ENCODE data around the gene MRPL48. TPM values are rescaled to one million over a fixed set of nuclear protein-coding genes. Genes with fewer than 3 reads are reported as not detected.
"Not testable (repeated sequence)": the region's sequence is repeated elsewhere in the genome, so short reads cannot be mapped to it uniquely, and the experiment has no call there.

The MRPL48 gene
- total RNA-seq, result 17.7 and 22.1 TPM in 2 replicates

DNA sequence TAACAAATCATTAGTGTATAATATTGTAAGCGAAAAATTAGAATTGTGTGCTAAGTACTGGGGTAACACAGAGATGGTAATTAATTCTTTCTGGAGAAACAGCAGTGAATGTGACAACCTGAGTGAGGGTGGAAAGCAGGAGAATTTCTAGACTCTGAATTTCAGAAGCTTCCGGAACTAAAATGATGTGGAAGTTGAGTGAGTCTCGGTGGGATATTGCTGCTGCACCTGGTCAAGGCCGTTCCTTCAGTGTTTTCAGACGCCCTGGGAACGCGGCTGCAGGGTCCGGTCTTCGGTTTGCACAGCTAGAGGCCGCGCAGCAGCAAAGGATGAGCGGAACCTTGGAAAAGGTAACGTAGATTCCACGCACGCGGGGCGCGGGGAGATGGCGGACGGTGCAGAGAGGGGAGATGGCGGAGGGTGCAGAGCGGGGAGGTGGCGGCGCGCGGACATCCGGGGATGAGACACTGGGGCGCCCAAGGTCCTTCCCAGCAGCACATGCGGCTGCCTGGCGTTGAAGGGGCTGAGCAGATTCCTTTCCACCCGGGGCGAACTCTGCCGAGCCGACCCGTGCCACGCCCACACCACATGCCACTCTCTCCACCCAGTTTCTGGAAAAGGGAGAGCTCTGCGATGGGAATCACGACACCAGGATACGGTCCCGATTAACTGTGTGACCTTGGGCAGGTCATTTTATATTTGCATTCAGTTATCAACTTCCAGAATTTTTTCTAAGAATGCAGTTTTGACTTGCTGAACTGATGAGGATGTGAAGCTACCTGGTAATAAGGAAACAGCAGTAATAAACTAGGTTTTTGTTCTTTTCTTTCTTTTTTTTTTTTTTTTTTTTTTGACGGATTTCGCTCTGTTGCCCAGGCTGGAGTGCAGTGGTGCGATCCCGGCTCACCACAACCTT lies at the start of gene MRPL48:
Gene MRPL48 (plus strand): TSS at position 232 of the 916 bp plus-strand sequence. CDS start 98 bp downstream, at position 330.
- DNase-seq (ENCODE audit: low read depth), result peak; percentile 85

DNA sequence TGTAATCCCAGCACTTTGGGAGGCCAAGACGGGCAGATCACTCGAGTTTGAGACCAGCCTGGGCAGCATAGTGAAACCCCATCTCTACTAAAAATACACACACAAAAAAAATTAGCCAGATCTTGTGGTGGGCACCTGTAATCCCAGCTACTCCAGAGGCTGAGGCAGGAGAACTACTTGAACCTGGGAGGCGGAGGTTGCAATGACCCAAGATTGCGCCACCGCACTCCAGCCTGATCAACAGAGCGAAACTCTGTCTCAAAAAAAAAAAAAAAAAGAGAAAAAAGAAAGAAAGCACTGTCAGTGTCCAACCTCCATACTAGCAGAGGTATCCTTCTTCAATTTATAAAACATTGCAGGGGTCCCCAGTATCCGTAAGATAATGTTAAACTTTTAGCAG lies 44.6 kb upstream of the MRPL48 start:
- DNase-seq (ENCODE audit: low read depth), result no peak

DNA sequence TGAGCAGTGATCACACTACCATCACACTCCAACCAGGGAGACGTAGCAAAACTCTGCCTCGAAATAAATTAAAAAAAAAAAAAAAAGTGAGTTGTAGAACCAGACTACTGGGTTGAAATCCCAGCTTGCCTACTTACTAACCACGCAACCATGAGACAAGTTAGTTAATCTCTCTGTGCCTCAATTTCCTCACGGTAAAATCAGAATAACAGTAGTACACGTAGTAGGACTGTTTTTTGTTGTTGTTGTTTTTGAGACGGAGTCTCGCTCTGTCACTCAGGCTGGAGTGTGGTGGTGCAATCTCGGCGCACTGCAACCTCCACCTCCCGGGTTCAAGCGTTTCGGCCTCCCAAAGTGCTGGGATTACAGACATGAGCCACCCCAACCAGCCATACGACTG lies 41.0 kb upstream of the MRPL48 start:
- DNase-seq (ENCODE audit: low read depth), result no peak

DNA sequence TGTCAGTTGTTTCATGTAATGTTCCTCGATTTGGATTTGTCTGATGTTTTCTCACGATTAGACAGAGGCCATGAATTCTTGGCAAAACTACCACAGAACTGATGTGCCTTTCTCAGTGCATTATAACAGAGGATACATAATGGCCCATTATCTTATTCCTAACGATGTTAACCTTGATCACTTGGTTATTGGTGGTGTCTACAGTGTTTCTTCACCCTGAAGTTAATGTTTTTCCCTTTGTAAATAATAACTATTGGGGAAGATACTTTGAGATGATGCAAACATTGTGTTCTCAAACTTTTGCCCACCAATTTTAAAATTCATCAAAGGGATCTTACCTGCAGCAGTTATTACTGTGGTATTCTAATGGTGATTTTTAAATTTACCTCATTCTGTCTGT lies 39.9 kb upstream of the MRPL48 start:
- no peak for DNase-seq (ENCODE audit: low read depth)

DNA sequence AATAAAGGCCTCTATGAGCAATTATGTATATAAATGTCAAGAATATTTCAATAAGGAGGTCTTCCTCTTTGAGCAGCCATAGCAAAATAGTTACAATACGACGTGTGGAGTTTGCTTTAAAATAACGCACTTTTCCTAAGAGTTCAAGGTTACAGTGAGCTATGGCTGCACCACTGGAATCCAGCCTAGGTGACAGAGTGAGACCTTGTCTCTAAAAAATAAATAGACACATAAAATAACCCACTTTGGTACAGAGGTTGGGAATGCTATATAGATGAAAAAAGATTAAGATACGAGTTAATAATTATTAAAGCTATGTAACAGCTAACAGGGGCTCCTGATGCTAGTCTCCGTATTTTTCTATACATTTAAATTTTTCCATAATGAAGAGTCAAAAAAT lies 39.4 kb upstream of the MRPL48 start:
- no peak for DNase-seq (ENCODE audit: low read depth)

DNA sequence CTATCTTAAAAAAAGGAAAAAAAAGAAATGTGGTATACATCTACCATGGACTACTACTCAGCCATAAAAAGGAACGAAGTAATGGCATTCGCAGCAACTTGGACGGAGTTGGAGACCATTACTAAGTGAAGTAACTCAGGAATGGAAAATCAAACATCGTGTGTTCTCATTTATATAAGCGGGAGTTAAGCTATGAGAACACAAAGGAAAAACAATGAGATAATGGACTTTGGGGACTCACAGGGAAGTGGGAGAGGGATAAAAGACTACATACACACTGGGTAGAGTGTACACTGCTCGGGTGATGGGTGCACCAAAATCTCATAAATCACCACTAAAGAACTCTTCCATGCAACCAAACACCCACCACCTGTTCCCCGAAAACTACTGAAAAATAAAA lies 38.6 kb upstream of the MRPL48 start:
- no peak for DNase-seq (ENCODE audit: low read depth)

DNA sequence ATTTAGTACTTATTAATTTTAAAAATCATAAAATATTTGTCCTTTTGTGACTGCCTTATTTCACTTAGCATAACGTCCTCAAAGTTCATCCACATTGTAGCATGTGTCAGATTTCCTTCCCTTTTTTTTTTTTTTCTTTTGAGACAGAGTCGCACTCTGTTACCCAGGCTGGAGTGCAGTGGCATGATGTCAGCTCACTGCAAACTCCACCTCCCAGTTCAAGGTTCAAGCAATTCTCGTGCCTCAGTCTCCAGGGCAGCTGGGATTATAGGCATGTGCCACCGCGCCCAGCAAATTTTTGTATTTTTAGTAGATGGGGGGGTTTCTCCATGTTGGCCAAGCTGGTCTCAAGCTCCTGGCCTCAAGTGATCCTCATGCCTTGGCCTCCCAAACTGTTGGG lies 37.4 kb upstream of the MRPL48 start:
- no peak for DNase-seq (ENCODE audit: low read depth)

DNA sequence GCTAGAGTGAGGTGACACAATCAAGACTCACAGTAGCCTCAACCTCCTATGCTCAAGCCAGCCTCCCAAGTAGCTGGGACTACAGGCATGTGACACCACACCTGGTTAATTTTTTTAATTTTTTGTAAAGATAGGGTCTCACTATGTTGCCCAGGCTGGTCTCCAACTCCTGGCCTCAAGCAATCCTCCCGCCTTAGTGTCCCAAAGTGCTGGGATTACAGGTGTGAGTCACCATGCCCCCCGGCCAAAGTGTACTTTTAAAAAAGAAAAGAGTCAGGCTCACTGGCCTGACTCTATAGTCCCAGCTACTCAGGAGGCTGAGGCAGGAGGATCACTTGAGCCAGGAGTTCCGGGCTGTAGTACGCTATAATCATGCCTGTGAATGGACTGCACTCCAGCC lies 36.8 kb upstream of the MRPL48 start:
- not testable (repeated sequence) for DNase-seq (ENCODE audit: low read depth)

DNA sequence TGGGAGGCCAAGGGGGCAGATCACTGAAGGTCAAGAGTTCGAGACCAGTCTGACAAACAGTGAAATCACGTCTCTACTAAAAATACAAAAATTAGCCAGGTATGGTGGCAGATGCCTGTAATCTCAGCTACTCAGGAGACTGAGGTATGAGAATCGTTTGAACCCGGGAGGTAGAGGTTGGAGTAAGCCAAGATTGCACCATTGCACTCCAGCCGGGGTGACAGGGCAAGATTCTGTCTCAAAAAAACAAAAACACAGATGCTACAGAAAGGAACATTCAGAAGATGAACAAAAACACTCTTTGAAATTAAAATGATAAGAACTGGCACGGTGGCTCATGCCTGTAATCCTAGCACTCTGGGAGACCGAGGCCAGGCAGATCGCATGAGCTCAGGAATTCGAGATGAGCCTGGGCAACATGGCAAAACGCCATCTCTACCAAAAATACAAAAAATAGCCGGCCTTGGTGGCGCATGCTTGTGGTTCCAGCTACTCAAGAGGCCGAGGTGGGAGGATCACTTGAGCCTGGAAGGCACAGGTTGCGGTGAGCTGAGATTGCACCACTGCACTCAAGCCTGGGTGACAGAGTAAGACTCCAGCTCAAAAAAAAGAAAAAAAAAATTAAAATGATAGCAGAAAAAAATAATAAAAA lies 35.3 kb upstream of the MRPL48 start:
- DNase-seq (ENCODE audit: low read depth), result no peak

DNA sequence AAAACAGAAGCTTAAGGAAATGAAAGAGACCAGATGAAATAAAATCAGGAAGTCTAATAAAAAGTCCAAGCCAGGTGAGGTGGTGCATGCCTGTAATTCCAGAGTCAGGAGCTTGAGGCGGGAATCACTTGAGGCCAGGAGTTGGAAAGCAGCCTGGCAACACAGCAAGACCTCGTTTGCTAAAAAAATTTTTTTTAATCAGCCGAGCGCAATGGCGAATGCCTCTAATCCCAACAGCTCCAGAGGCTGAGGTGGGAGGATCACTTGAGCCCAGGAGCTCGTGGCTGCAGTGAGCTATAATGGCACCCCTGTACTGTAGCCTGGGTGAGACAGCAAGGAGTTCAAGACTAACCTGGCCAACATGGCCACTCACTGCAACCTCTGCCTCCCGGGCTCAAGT lies 34.8 kb upstream of the MRPL48 start:
- DNase-seq (ENCODE audit: low read depth), result no peak

DNA sequence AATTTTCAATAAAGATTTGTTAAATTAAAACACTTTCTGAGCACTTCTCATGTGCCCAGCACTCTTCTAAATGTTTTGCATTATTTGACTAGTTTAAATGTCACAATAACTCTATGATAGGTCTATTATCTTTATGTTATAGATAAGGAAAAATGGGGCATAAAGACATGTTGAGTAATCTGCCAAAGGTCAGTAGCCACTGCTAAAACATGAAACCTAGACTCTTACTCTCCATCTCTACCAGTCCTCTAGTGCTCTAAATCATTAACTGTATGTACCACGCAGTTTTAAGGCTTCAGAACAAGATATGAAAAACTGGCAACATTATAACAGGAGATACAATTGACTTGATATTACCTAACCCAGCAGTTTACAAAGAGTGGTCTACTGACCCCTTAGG lies 33.7 kb upstream of the MRPL48 start:
- no peak for DNase-seq (ENCODE audit: low read depth)

DNA sequence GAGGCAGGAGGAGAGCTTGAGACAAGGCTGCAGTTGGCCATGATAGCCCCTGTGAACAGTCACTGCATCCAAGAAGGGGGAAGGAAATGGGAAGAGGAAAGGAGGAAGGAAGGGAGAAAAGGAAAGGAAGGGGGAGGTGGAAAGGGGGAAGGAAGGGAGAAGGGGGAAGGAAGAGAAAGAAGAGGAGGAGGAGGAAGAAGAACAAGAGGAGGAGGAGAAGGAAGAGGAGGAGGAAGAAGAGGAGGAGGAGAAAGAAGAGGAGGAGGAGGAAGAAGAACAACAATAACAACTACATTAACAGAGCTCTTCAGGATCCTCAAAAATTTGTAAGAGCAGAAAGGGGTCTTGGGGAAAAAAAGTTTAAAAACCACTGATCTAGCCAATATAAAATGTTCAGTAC lies 32.0 kb upstream of the MRPL48 start:
- DNase-seq (ENCODE audit: low read depth), result no peak

DNA sequence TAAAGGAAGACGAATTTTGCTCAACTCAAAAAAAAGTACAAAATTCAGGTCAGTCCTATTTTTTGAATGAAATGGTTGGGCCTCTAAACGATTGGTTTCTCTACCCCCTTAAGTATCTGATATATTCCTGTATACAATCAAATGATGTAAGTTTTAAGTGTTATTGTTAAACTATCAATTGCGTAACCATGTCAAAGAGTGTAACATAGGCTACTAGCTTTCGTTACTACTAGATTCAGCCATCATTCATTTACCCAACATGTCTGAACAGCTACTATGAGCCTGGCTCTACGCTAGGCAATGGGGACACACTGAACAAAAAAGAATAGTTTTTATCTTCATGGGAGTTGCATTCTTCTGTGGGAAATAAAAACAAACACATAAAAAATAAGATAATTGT lies 30.1 kb upstream of the MRPL48 start:
- no peak for DNase-seq (ENCODE audit: low read depth)

DNA sequence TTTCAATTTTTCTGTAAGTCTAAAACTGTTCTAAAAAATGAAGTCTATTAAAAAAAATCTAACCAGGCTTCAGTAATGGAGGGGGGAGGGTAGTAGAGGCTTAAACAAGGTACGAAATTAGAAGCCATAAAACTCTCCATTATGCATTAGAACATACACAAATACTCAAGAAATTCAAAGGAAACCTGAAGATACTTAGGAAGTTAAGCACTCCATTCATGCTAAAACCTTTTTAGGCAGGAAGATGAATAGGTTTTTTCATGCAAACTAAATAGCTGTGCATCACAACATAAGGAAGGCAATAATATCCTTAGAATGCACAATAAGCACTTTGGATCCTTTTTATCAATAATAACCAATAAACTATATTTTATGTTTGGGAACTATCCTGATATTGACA lies 29.2 kb upstream of the MRPL48 start:
- DNase-seq (ENCODE audit: low read depth), result no peak

DNA sequence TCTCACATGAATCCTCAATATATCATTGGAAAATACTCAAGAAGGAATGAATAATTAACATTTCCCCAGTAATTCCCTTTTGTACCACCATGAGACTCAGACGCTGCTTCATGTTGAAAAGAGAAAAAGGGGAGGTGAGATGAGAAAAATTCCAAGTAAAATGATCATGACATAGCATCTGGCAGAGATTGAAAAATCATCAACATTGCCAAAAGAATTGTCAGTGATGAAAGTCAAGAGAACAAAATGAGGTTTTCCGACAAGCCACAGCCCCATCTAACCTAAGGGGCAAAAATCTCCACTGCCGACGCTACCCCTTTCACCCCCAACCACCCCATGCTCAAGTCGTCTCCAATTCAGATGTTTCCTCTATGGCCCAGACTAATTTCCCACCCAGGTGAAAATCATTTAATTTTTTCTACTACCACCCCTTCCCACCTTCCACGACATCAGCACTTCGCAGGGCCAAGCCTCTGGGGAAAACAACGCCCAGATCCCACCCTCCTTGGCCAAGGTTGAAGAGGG lies 28.0 kb upstream of the MRPL48 start:
- peak; percentile 47 for DNase-seq (ENCODE audit: low read depth)

DNA sequence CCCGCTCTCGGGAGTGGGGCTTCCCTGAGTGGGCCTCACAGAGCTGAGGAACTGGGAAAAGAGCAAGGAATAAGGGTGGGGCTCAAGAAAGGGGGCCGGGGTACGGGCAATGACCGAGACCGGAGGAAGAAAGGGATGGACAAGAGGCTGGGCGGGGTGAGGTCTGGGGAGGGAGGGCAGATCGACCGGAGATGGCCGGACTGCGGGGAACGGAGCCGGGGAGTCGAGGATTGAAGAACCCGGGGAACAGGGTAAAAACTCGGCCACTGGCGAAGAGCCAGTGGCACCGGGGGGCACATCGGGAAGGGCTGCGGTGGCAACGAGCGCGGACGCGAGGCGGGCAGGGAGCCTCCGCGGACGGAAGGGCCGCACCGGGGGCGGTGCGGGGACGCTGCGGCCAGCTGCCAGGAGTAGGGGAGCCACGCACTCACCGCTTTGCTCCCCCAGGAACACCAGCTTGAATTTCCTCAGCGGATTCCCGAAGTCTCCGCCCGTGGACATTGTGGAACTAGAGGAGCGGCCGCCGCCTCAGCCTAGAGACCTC lies 27.5 kb upstream of the MRPL48 start:
- no peak for DNase-seq (ENCODE audit: low read depth)

DNA sequence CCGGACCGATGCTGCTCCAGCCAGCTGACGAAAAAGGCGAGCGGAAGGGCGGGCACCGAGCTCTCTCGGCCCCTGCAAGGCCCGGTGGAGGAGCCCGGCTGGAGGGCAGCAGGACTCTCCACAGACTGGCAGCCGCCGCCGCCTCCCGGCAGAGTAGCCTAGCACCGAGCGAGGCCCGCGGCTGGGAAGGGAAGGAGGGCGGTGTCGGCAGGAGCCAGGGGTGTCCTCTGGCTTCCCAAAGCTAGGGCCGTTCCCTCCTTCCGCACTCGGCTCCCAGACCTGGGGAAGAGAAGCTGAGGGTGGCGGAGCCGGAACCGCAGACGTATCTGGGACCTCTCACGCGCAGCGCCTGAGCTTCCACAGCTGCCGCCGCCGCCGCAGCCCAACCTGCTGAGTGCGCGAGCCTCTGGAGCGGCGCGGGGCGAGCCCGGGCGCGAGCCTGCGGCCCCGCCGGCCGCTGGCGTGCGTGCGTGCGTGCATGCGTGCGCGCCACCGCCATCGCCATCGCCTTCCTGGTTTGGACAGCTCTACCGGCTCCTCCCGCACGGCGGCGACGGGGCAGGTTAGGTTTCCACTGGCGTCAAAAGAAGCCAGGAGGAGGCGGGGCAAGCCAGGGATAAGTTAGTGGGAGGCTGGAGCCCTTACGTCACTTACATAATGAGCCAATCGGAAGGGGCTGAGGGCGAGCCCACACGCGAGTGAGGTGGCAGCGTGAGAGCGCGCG lies 26.8 kb upstream of the MRPL48 start, which contains the start of gene RAB6A:
Gene RAB6A (minus strand): TSS at position 396 of the 724 bp plus-strand sequence. CDS start 439 bp downstream, outside the sequence.
- peak; percentile 98 for DNase-seq (ENCODE audit: low read depth)

DNA sequence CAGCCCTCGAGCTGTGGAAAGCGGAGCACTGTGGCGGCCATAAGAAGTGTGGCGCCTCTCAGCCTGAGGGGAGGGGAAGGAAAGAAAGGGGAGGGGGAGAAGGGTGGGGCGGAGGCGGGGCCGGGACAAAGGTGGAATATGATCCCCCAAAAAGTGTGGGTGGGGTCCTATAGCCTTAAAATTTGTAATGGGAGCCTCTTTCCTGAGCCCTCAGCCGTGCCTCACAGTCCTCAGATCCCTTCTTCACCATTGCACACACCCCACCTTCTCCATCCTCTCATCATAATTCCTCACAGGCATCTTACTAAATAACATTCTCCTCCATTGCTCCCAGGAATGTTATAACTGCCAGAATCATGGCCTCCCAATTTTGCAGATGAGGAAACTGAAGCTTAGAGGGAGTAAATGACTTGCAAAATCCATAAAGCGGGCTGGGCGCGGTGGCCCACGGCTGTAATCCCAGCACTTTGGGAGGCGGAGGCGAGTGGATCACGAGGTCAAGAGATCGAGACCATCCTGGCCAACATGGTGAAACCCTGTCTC lies 26.2 kb upstream of the MRPL48 start:
- no peak for DNase-seq (ENCODE audit: low read depth)

DNA sequence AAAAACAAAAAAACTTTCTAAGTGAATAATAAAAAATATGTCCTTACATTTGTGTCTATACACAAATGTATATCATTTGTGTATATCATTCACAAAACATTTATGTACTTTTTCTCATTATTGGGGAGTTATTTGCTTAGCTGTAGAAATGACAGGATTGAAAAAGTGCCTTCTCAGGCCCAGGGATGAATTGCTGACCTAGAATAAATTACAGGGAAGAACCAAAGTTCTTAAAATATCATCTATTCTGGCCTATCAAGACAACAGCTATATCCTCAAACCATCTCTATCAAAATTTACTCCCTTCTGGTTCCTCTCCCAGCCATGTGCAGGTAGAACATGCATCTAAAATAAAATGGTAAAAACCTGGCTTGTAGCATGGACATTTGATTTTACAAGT lies 24.9 kb upstream of the MRPL48 start:
- no peak for DNase-seq (ENCODE audit: low read depth)

DNA sequence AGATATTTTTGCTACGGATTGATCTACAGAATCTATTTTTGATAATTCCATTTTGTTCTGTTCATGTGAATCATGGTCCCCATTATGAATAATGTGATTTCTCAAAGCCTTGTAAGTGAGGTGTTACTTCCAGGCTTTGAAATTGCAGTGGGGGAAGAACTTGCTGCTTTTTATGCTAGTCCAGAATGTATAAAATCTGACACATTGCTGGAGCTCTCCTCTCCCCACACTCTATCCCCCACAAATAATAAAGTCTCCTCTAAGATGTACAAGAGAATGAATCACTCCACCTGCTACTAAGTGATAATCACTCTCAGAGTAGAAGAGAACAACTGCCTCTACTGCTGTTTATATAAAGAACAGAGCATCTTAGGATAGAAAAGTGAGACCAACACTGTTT lies 20.9 kb upstream of the MRPL48 start:
- DNase-seq (ENCODE audit: low read depth), result no peak

DNA sequence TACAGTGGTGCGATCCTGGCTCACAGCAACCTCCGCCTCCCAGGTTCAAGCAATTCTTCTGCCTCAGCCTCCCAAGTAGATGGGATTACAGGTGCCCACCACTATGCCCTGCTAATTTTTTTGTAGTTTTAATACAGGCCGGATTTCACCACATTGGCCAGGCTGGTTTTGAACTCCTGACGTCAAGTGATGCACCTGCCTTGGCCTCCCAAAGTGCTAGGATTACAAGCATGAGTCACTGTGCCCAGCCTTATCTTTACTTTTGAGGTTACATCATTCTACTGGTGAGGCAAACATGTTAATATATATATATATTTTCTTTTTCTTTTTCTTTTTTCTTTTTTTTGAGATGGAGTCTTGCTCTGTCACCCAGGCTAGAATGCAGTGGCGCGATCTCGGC lies 16.9 kb upstream of the MRPL48 start:
- not testable (repeated sequence) for DNase-seq (ENCODE audit: low read depth)

Measured in renal cortical epithelial cell (primary cell).